CD14-positive monocyte (primary cell): Measurements from ENCODE around the gene AP4B1. TPM values are rescaled to one million over a fixed set of nuclear protein-coding genes. Genes with fewer than 3 reads are reported as not detected.
A peak's percentile ranks its signal among the peaks of the same experiment; 100 is the strongest.

Experiments used
- DNase-seq, 3 donors: peaks; one replicate each; pipeline ENCODE4 v3.0.0-alpha.2; 2011 to 2022
- H2AFZ ChIP-seq: 2 replicates; pipeline ENCODE4 v1.6.0; 2012; ENCODE audit warnings: mild to moderate bottlenecking, low read depth, low read length, inconsistent platforms; ENCODE audit not compliant: insufficient read depth, poor library complexity, severe bottlenecking
- H3K27ac ChIP-seq, 2 donors: 1 replicate in 1 of 2; 2 replicates in 1 of 2; pipeline ENCODE4 v1.5.1; 2012 to 2013; ENCODE audit warnings: low read length in 2 of 2, control low read depth in 1 of 2, inconsistent platforms in 1 of 2, low read depth in 1 of 2, mild to moderate bottlenecking in 1 of 2
- H3K27me3 ChIP-seq, 2 donors: one replicate each; pipeline versions ENCODE4 v1.6.0 to v1.6.1; 2011 to 2013; ENCODE audit warnings: low read length in 2 of 2; ENCODE audit not compliant: control insufficient read depth in 2 of 2, insufficient read depth in 2 of 2
- H3K36me3 ChIP-seq, 2 donors: replicated peaks in 1 of 2; 1 replicate in 1 of 2; 2 replicates in 1 of 2; pipeline versions ENCODE4 v1.5.1 to v1.6.1; 2012 to 2013; ENCODE audit warnings: low read length in 2 of 2, control low read depth in 1 of 2, inconsistent platforms in 1 of 2, mild to moderate bottlenecking in 1 of 2; ENCODE audit not compliant: insufficient read depth in 2 of 2, control insufficient read depth in 1 of 2
- H3K4me1 ChIP-seq, 2 donors: 1 replicate in 1 of 2; 2 replicates in 1 of 2; pipeline versions ENCODE4 v1.5.1 to v1.6.1; 2012 to 2013; ENCODE audit warnings: low read length in 2 of 2, control low read depth in 1 of 2, inconsistent platforms in 1 of 2, mild to moderate bottlenecking in 1 of 2, moderate library complexity in 1 of 2; ENCODE audit not compliant: insufficient read depth in 2 of 2, control insufficient read depth in 1 of 2
- H3K4me2 ChIP-seq: replicated peaks from 2 replicates; pipeline ENCODE3; 2012; ENCODE audit warnings: low read length, moderate library complexity, mild to moderate bottlenecking; ENCODE audit not compliant: poor library complexity, severe bottlenecking; ENCODE audit errors: extremely low read depth
- H3K4me3 ChIP-seq, 3 experiments: fragments of 200-600 bp in 1 of 3; sonication (generic) in 1 of 3; replicated peaks in 1 of 3; 1 replicate in 2 of 3; 2 replicates in 1 of 3; pipeline ENCODE4 v1.5.1; 2011 to 2013; ENCODE audit warnings: low read length in 3 of 3, mild to moderate bottlenecking in 3 of 3, control low read depth in 2 of 3, low read depth in 2 of 3, inconsistent platforms in 1 of 3, moderate library complexity in 1 of 3
- H3K79me2 ChIP-seq: 2 replicates; pipeline ENCODE4 v1.6.0; 2012; ENCODE audit warnings: mild to moderate bottlenecking, control low read depth, inconsistent platforms, low read length, moderate library complexity; ENCODE audit not compliant: insufficient read depth
- H3K9ac ChIP-seq: 2 replicates; pipeline ENCODE4 v1.6.0; 2017; ENCODE audit warnings: low read length, mild to moderate bottlenecking; ENCODE audit not compliant: insufficient read depth, poor library complexity, severe bottlenecking
- H3K9me3 ChIP-seq, 2 donors: replicated peaks in 1 of 2; 1 replicate in 1 of 2; 2 replicates in 1 of 2; pipeline versions ENCODE4 v1.5.1 to v1.6.1; 2012 to 2013; ENCODE audit warnings: low read length in 2 of 2, control low read depth in 1 of 2; ENCODE audit not compliant: control insufficient read depth in 1 of 2, insufficient read depth in 1 of 2
- H4K20me1 ChIP-seq: 2 replicates; pipeline ENCODE4 v1.6.0; 2012; ENCODE audit warnings: mild to moderate bottlenecking, low read length, control low read depth, moderate library complexity; ENCODE audit not compliant: insufficient read depth
- H3K27ac Mint-ChIP-seq, 7 donors: one replicate each; pipeline ENCODE4 v1.8.0; 2020; ENCODE audit warnings: mild to moderate bottlenecking in 7 of 7, mixed read lengths in 7 of 7, moderate library complexity in 6 of 7, inconsistent platforms in 2 of 7
- H3K27me3 Mint-ChIP-seq, 3 donors: one replicate each; pipeline ENCODE4 v1.8.0; 2021 to 2022; ENCODE audit warnings: low read depth in 3 of 3, mild to moderate bottlenecking in 3 of 3, mixed read lengths in 3 of 3, moderate library complexity in 3 of 3, inconsistent platforms in 1 of 3
- H3K36me3 Mint-ChIP-seq, 2 donors: one replicate each; pipeline ENCODE4 v1.8.0; 2020; ENCODE audit warnings: mixed read lengths in 2 of 2, inconsistent platforms in 1 of 2, mild to moderate bottlenecking in 1 of 2
- H3K4me1 Mint-ChIP-seq: one replicate; pipeline ENCODE4 v1.8.0; 2020; ENCODE audit warnings: mild to moderate bottlenecking, mixed read lengths
- H3K4me3 Mint-ChIP-seq, 2 donors: one replicate each; pipeline ENCODE4 v1.8.0; 2020; ENCODE audit warnings: mild to moderate bottlenecking in 2 of 2, mixed read lengths in 2 of 2, moderate library complexity in 1 of 2
- H3K9me3 Mint-ChIP-seq, 7 donors: one replicate each; pipeline ENCODE4 v1.8.0; 2020 to 2022; ENCODE audit warnings: mixed read lengths in 7 of 7, mild to moderate bottlenecking in 6 of 7, moderate library complexity in 6 of 7, inconsistent platforms in 2 of 7
- CTCF ChIP-seq: fragments of 200-600 bp; IDR thresholded peaks from one replicate; pipeline ENCODE4 v1.8.0; 2022; ENCODE audit warnings: antibody characterized with exemption, mild to moderate bottlenecking
- WGBS: methylation state at CpG from one replicate; pipeline ENCODE4 v1.1.5; 2013; ENCODE audit warnings: missing lambda C conversion rate; ENCODE audit not compliant: insufficient coverage; 5-methylcytosine and 5-hydroxymethylcytosine counted together
- intact Hi-C, 2 donors: fragments of 100-400 bp; cut with micrococcal nuclease; formaldehyde crosslinking; loops; one replicate each; pipeline versions ENCODE4 v1.15.0 to v1.15.1; 2023
- polyA plus RNA-seq, 3 donors: library from polyadenylated mRNA; depleted of rRNA in 1 of 3; unstranded in 2 of 3; stranded (reverse) in 1 of 3; fragments of 300-500 nt in 2 of 3; fragments of >200 nt in 1 of 3; fragmentation: Illumina TruSeq in 2 of 3; gene quantifications; 1 replicate in 2 of 3; 2 replicates in 1 of 3; pipeline ENCODE4 v1.2.3, GENCODE V29; 2012 to 2021

Gene AP4B1
- polyA plus RNA-seq, 3 donors = 3.5 to 46.3 (median 6.1) TPM

GRCh38 chr1:113887402-113888175 lies 17.0 kb downstream of the AP4B1 start, which contains the start of gene BCL2L15:
Gene BCL2L15 (minus strand): TSS chr1:113887581. CDS start chr1:113887375, 206 bp downstream.
- Histone ChIP-seq H3K79me2 (no peaks in the 10 kb centered on the region), H3K4me3 (no peak within 1 kb of the TSS), H3K4me2 (no peak within 1 kb of the TSS), H2AFZ (peak within 1 kb of the TSS; percentile 15), H3K9ac (no peak within 1 kb of the TSS), H3K27ac (no peak within 1 kb of the TSS), H3K9me3 (no peaks in the 10 kb centered on the region), H3K4me1 (peaks cover 11 to 28% of the 10 kb centered on the region in 2 donors), H4K20me1 (no peaks in the 10 kb centered on the region), H3K36me3 (no peaks in the 10 kb centered on the region), H3K27me3 (no peaks in the 10 kb centered on the region)
- peaks cover 0 to 2% (median 0%) of the 10 kb centered on the region in 3 donors for H3K27me3 Mint-ChIP-seq
- H3K4me1 Mint-ChIP-seq = peaks cover 25% of the 10 kb centered on the region
- no peak within 1 kb of the TSS for H3K4me3 Mint-ChIP-seq
- no peak for TF ChIP-seq CTCF
- DNase-seq = no peak
- peaks cover 8% of the 10 kb centered on the region in 2 donors for H3K36me3 Mint-ChIP-seq
- peak within 1 kb of the TSS in 1 of 7 donors; percentile 5 for H3K27ac Mint-ChIP-seq
- H3K9me3 Mint-ChIP-seq = peaks cover 0 to 1% (median 0%) of the 10 kb centered on the region in 7 donors
- 75% methylated on average over 2 of the region's 6 CpGs for WGBS
- intact Hi-C loops = loop anchor here in 1 of 2 donors (5.0 kb wide), 1 partner anchor 40 kb away; no protein-coding TSS in a partner anchor

- H3K9ac ChIP-seq = no peak overlapping the region
- no peaks in the 10 kb centered on the region for H3K27me3 ChIP-seq
- no peak for DNase-seq
- peak overlapping the region; percentile 15 for H2AFZ ChIP-seq
- H3K9me3 Mint-ChIP-seq = peaks cover 0 to 1% (median 0%) of the 10 kb centered on the region in 7 donors
- H3K4me1 ChIP-seq = peaks cover 11 to 28% of the 10 kb centered on the region in 2 donors
- no peak overlapping the region for H3K27ac ChIP-seq
- H3K4me1 Mint-ChIP-seq = peaks cover 25% of the 10 kb centered on the region
- intact Hi-C loops = loop anchor here in 1 of 2 donors (5.0 kb wide), 1 partner anchor 39 kb away; no protein-coding TSS in a partner anchor
- peaks cover 0 to 2% (median 0%) of the 10 kb centered on the region in 3 donors for H3K27me3 Mint-ChIP-seq
- no peaks in the 10 kb centered on the region for H4K20me1 ChIP-seq
- peak overlapping the region in 1 of 7 donors; percentile 5 for H3K27ac Mint-ChIP-seq
- H3K4me3 Mint-ChIP-seq = no peak overlapping the region
- no peaks in the 10 kb centered on the region for H3K9me3 ChIP-seq
- H3K36me3 Mint-ChIP-seq = peaks cover 4 to 5% of the 10 kb centered on the region in 2 donors
- no peaks in the 10 kb centered on the region for H3K79me2 ChIP-seq
- H3K4me3 ChIP-seq = no peak overlapping the region
- no peak overlapping the region for H3K4me2 ChIP-seq
- H3K36me3 ChIP-seq = no peaks in the 10 kb centered on the region
- 96% methylated on average over 6 of the region's 17 CpGs for WGBS
- no peak for TF ChIP-seq CTCF
Measured at GRCh38 chr1:113886417-113887401, 17.9 kb downstream of the AP4B1 start.
